Testis (tissue), 2 donors: ENCODE results near the gene CXorf51A.

ENCODE experiments used
- CTCF ChIP-seq, 3 experiments: fragments of 450-650 bp in 2 of 3; fragments of 200-600 bp in 1 of 3; sonication (generic) in 1 of 3; IDR thresholded peaks; one replicate each; pipeline ENCODE4 v1.5.1; 2016 to 2019; ENCODE audit warnings: antibody characterized with exemption in 3 of 3, mild to moderate bottlenecking in 2 of 3, moderate library complexity in 1 of 3
- POLR2A ChIP-seq: fragments of 450-650 bp; IDR thresholded peaks from one replicate; pipeline ENCODE4 v1.6.1; 2017; ENCODE audit warnings: antibody characterized with exemption, mild to moderate bottlenecking, moderate library complexity

GRCh38 chrX:146863566-146863965 is 49.0 kb upstream of the CXorf51A start:
- TF ChIP-seq CTCF (IDR thresholded peaks at IDR 0.05) (no peak), POLR2A (no peak)
